ENCODE results near the gene SLAMF9. TPM values are rescaled to one million over a fixed set of nuclear protein-coding genes. Genes with fewer than 3 reads are reported as not detected.

SLAMF9 gene
- total RNA-seq, 2 experiments from 2014 or later, result not detected

- no peaks in the 10 kb centered on the region for H3K9me3 Mint-ChIP-seq
- ChIA-PET CTCF (interaction anchor here (0.8 to 9.9 kb wide), 2 partner anchors 66 to 91 kb away, joined by 3 to 160 read pairs; no protein-coding TSS in a partner anchor), POLR2A (interaction anchor here (1.2 to 9.3 kb wide), 2 partner anchors 16 to 19 kb away, joined by 3 to 56 read pairs; partner anchors contain the start of gene TAGLN2)
- H3K4me3 Mint-ChIP-seq, result no peak overlapping the region
- DNase-seq, result no peak
- H3K4me1 Mint-ChIP-seq, result peaks cover 28% of the 10 kb centered on the region
- peaks cover 42% of the 10 kb centered on the region for H3K27me3 Mint-ChIP-seq
- no peaks in the 10 kb centered on the region for H3K36me3 Mint-ChIP-seq (ENCODE audit: low read depth)
- no peak overlapping the region for H3K27ac Mint-ChIP-seq
These were observed 13.9 kb downstream of the SLAMF9 start for GRCh38 chr1:159940006-159940620.

- POLR2A ChIA-PET, result interaction anchor here (1.2 to 9.3 kb wide), 2 partner anchors 15 to 18 kb away, joined by 3 to 56 read pairs; partner anchors contain the start of gene TAGLN2
- Mint-ChIP-seq H3K4me3 (no peak overlapping the region), H3K27me3 (peaks cover 42% of the 10 kb centered on the region), H3K9me3 (no peaks in the 10 kb centered on the region), H3K4me1 (peaks cover 28% of the 10 kb centered on the region), H3K36me3 (ENCODE audit: low read depth) (no peaks in the 10 kb centered on the region), H3K27ac (no peak overlapping the region)
- CTCF ChIA-PET, result interaction anchor here (0.8 to 9.9 kb wide), 3 partner anchors 67 to 91 kb away, joined by 3 to 160 read pairs (median 3); no protein-coding TSS in a partner anchor
- no peak for DNase-seq
These were observed 14.4 kb downstream of the SLAMF9 start for GRCh38 chr1:159939678-159940002.

GRCh38 chr1:159938905-159939677 lies 14.9 kb downstream of the SLAMF9 start:
- ChIA-PET CTCF (interaction anchor here (0.9 to 9.9 kb wide), 6 partner anchors 16 to 353 kb away, joined by 3 to 160 read pairs (median 4); no protein-coding TSS in a partner anchor), POLR2A (interaction anchor here (1.2 to 9.3 kb wide), 2 partner anchors 15 to 18 kb away, joined by 3 to 56 read pairs; partner anchors contain the start of gene TAGLN2)
- Mint-ChIP-seq H3K36me3 (ENCODE audit: low read depth) (no peaks in the 10 kb centered on the region), H3K27me3 (peaks cover 36% of the 10 kb centered on the region), H3K27ac (no peak overlapping the region), H3K4me1 (peaks cover 28% of the 10 kb centered on the region), H3K9me3 (no peaks in the 10 kb centered on the region), H3K4me3 (no peak overlapping the region)
- DNase-seq, result no peak

- H3K9me3 Mint-ChIP-seq, result no peaks in the 10 kb centered on the region
These were observed 15.7 kb downstream of the SLAMF9 start for GRCh38 chr1:159938211-159938852.

GRCh38 chr1:159937054-159937750 lies 16.8 kb downstream of the SLAMF9 start:
- Mint-ChIP-seq H3K4me1 (peaks cover 28% of the 10 kb centered on the region), H3K4me3 (no peak overlapping the region), H3K36me3 (ENCODE audit: low read depth) (no peaks in the 10 kb centered on the region), H3K27ac (no peak overlapping the region), H3K9me3 (no peaks in the 10 kb centered on the region), H3K27me3 (peaks cover 26% of the 10 kb centered on the region)
- DNase-seq, result no peak
- POLR2A ChIA-PET, result interaction anchor here (1.4 to 9.3 kb wide), 2 partner anchors 13 to 70 kb away, joined by 3 to 56 read pairs; partner anchors contain the start of gene TAGLN2
- CTCF ChIA-PET, result interaction anchor here (0.9 to 9.9 kb wide), 8 partner anchors 8 to 315 kb away, joined by 3 to 160 read pairs (median 4); partner anchors contain the start of gene IGSF9

More at GRCh38 chr1:159938211-159938852, 15.7 kb downstream of the SLAMF9 start:
- peak; percentile 45 for DNase-seq
- peaks cover 32% of the 10 kb centered on the region for H3K27me3 Mint-ChIP-seq
- CTCF ChIA-PET, result interaction anchor here (1.2 to 9.9 kb wide), 6 partner anchors 16 to 353 kb away, joined by 3 to 160 read pairs (median 4); no protein-coding TSS in a partner anchor
- peaks cover 28% of the 10 kb centered on the region for H3K4me1 Mint-ChIP-seq
- H3K27ac Mint-ChIP-seq, result no peak overlapping the region
- H3K4me3 Mint-ChIP-seq, result no peak overlapping the region
- no peaks in the 10 kb centered on the region for H3K36me3 Mint-ChIP-seq (ENCODE audit: low read depth)
- POLR2A ChIA-PET, result interaction anchor here (1.2 to 9.3 kb wide), 2 partner anchors 14 to 17 kb away, joined by 3 to 56 read pairs; partner anchors contain the start of gene TAGLN2

- POLR2A ChIA-PET, result interaction anchor here (1.4 to 9.3 kb wide), 2 partner anchors 12 to 71 kb away, joined by 3 to 56 read pairs; partner anchors contain the start of gene TAGLN2
- Mint-ChIP-seq H3K9me3 (no peaks in the 10 kb centered on the region), H3K27me3 (peaks cover 23% of the 10 kb centered on the region), H3K36me3 (ENCODE audit: low read depth) (no peaks in the 10 kb centered on the region), H3K27ac (no peak overlapping the region), H3K4me3 (no peak overlapping the region), H3K4me1 (peaks cover 28% of the 10 kb centered on the region)
- DNase-seq, result peak; percentile 86
- CTCF ChIA-PET, result interaction anchor here (0.7 to 9.9 kb wide), 9 partner anchors 9 to 652 kb away, joined by 3 to 160 read pairs (median 3); partner anchors contain the start of genes IGSF9 and TAGLN2
These were observed 17.6 kb downstream of the SLAMF9 start for GRCh38 chr1:159936273-159936904.

GRCh38 chr1:159935719-159936272 lies 18.2 kb downstream of the SLAMF9 start:
- Mint-ChIP-seq H3K27ac (no peak overlapping the region), H3K9me3 (no peaks in the 10 kb centered on the region), H3K27me3 (peaks cover 23% of the 10 kb centered on the region), H3K4me3 (no peak overlapping the region), H3K36me3 (ENCODE audit: low read depth) (no peaks in the 10 kb centered on the region), H3K4me1 (peaks cover 28% of the 10 kb centered on the region)
- CTCF ChIA-PET, result interaction anchor here (0.7 to 9.9 kb wide), 9 partner anchors 10 to 653 kb away, joined by 3 to 160 read pairs (median 4); partner anchors contain the start of gene TAGLN2
- POLR2A ChIA-PET, result interaction anchor here (9.3 kb wide), 1 partner anchor 12 kb away, joined by 56 read pairs; the partner anchor contains the start of gene TAGLN2
- no peak for DNase-seq

GRCh38 chr1:159935305-159935704 lies 18.7 kb downstream of the SLAMF9 start:
- H3K27ac Mint-ChIP-seq, result no peak overlapping the region
- POLR2A ChIA-PET, result interaction anchor here (2.2 to 9.3 kb wide), 2 partner anchors 11 to 73 kb away, joined by 6 to 56 read pairs; partner anchors contain the start of gene TAGLN2

GRCh38 chr1:159934136-159935039 lies 19.6 kb downstream of the SLAMF9 start:
- ChIA-PET POLR2A (interaction anchor here (2.2 to 9.3 kb wide), 2 partner anchors 10 to 73 kb away, joined by 6 to 56 read pairs; partner anchors contain the start of gene TAGLN2), CTCF (interaction anchor here (0.8 to 9.9 kb wide), 9 partner anchors 9 to 152 kb away, joined by 3 to 160 read pairs (median 4); partner anchors contain the start of gene TAGLN2)
- Mint-ChIP-seq H3K27me3 (peaks cover 23% of the 10 kb centered on the region), H3K27ac (no peak overlapping the region), H3K4me1 (peaks cover 28% of the 10 kb centered on the region), H3K4me3 (no peak overlapping the region), H3K9me3 (no peaks in the 10 kb centered on the region), H3K36me3 (ENCODE audit: low read depth) (no peaks in the 10 kb centered on the region)
- DNase-seq, result no peak

More at GRCh38 chr1:159935305-159935704, 18.7 kb downstream of the SLAMF9 start:
- H3K4me3 Mint-ChIP-seq, result no peak overlapping the region
- no peaks in the 10 kb centered on the region for H3K36me3 Mint-ChIP-seq (ENCODE audit: low read depth)
- CTCF ChIA-PET, result interaction anchor here (0.8 to 9.9 kb wide), 9 partner anchors 10 to 151 kb away, joined by 3 to 160 read pairs (median 7); partner anchors contain the start of gene TAGLN2
- H3K27me3 Mint-ChIP-seq, result peaks cover 23% of the 10 kb centered on the region
- DNase-seq, result no peak
- H3K9me3 Mint-ChIP-seq, result no peaks in the 10 kb centered on the region
- H3K4me1 Mint-ChIP-seq, result peaks cover 28% of the 10 kb centered on the region

- H3K27ac Mint-ChIP-seq, result no peak overlapping the region
- H3K4me3 Mint-ChIP-seq, result no peak overlapping the region
- H3K9me3 Mint-ChIP-seq, result no peaks in the 10 kb centered on the region
- no peak for DNase-seq
- H3K27me3 Mint-ChIP-seq, result peaks cover 18% of the 10 kb centered on the region
- peaks cover 21% of the 10 kb centered on the region for H3K4me1 Mint-ChIP-seq
- no peaks in the 10 kb centered on the region for H3K36me3 Mint-ChIP-seq (ENCODE audit: low read depth)
- ChIA-PET POLR2A (interaction anchor here (2.2 to 9.3 kb wide), 2 partner anchors 9 to 74 kb away, joined by 6 to 56 read pairs; partner anchors contain the start of gene TAGLN2), CTCF (interaction anchor here (1.0 to 9.9 kb wide), 5 partner anchors 8 to 153 kb away, joined by 3 to 160 read pairs (median 7); partner anchors contain the start of gene TAGLN2)
These were observed 20.7 kb downstream of the SLAMF9 start for GRCh38 chr1:159933347-159933746.

All from activated CD4-positive, alpha-beta memory T cell treated with anti-CD3 and anti-CD28 coated beads, Interleukin-2, amount 10 ng/mL, durations not matched to agents 7 days and 5 days (primary cell).